Lung (tissue), 12 donors: Measurements from ENCODE around the gene SYNGR3. TPM values are rescaled to one million over a fixed set of nuclear protein-coding genes. Genes with fewer than 3 reads are reported as not detected.

ENCODE experiments used
- ATAC-seq: fragments of 200-7000 bp; cut with Tn5 transposase; one replicate; pipeline ENCODE4 v1.9.1; 2020; ENCODE audit warnings: moderate number of reproducible peaks; ENCODE audit not compliant: insufficient read depth, low FRiP score
- DNase-seq, 3 donors: peaks; one replicate each; pipeline ENCODE4 v3.0.0-alpha.2; 2013 to 2017
- H3K27ac ChIP-seq, 2 donors: one replicate each; pipeline ENCODE4 v1.5.1; 2013; ENCODE audit warnings: mild to moderate bottlenecking in 2 of 2, moderate library complexity in 2 of 2, control low read depth in 1 of 2, inconsistent platforms in 1 of 2, low read depth in 1 of 2, low read length in 1 of 2
- H3K27me3 ChIP-seq, 3 donors: one replicate each; pipeline ENCODE4 v1.5.1; 2013; ENCODE audit warnings: low read length in 2 of 3; ENCODE audit not compliant: control insufficient read depth in 3 of 3, insufficient read depth in 3 of 3
- H3K36me3 ChIP-seq, 4 donors: one replicate each; pipeline ENCODE4 v1.5.1; 2013; ENCODE audit warnings: low read length in 4 of 4, mild to moderate bottlenecking in 1 of 4, moderate library complexity in 1 of 4; ENCODE audit not compliant: control insufficient read depth in 4 of 4, insufficient read depth in 4 of 4
- H3K4me1 ChIP-seq, 5 donors: one replicate each; pipeline ENCODE4 v1.5.1; 2013; ENCODE audit warnings: low read length in 5 of 5, mild to moderate bottlenecking in 2 of 5, moderate library complexity in 1 of 5; ENCODE audit not compliant: control insufficient read depth in 5 of 5, insufficient read depth in 5 of 5
- H3K4me3 ChIP-seq: one replicate; pipeline ENCODE4 v1.5.1; 2013; ENCODE audit warnings: mild to moderate bottlenecking, control low read depth, moderate library complexity
- H3K9ac ChIP-seq, 2 donors: one replicate each; pipeline ENCODE4 v1.5.1; 2013; ENCODE audit warnings: low read length in 2 of 2, control low read depth in 1 of 2; ENCODE audit not compliant: insufficient read depth in 1 of 2
- H3K9me3 ChIP-seq, 4 donors: one replicate each; pipeline ENCODE4 v1.5.1; 2013; ENCODE audit warnings: low read length in 3 of 4, mild to moderate bottlenecking in 1 of 4, moderate library complexity in 1 of 4; ENCODE audit not compliant: control insufficient read depth in 4 of 4, insufficient read depth in 3 of 4
- WGBS, 2 donors: extraction: QIAGEN DNeasy Blood & Tissue Kit; methylation state at CpG; one replicate each; pipeline ENCODE4 v1.1.7; 2013; 5-methylcytosine and 5-hydroxymethylcytosine counted together
- polyA plus RNA-seq, 2 donors: library from polyadenylated mRNA; stranded (reverse); fragments of 200-250 nt; gene quantifications; one replicate each; pipeline ENCODE4 v1.2.1, GENCODE V29; 2013
- total RNA-seq, 2 donors: library from RNA; depleted of rRNA in 1 of 2; stranded (reverse); fragments of >200 nt in 1 of 2; gene quantifications; one replicate each; pipeline ENCODE4 v1.2.1, GENCODE V29; 2014 to 2021
- TF ChIP-seq, protein P1 (sequence below): IDR thresholded peaks from 2 replicates; pipeline ENCODE4 v1.5.1; 2012; ENCODE audit warnings: mild to moderate bottlenecking; ENCODE audit errors: control extremely low read depth, extremely low read depth
- donor health status: control.
- donor health status: control.
- donor health status: Bipolar disorder and iron deficiency.
- donor health status: healthy.
- donor health status: DM: yes; HTN: yes; CAD: no.

Gene SYNGR3
- total and polyA plus RNA-seq, 4 donors, result 0.10 to 0.69 (median 0.43) TPM

DNA sequence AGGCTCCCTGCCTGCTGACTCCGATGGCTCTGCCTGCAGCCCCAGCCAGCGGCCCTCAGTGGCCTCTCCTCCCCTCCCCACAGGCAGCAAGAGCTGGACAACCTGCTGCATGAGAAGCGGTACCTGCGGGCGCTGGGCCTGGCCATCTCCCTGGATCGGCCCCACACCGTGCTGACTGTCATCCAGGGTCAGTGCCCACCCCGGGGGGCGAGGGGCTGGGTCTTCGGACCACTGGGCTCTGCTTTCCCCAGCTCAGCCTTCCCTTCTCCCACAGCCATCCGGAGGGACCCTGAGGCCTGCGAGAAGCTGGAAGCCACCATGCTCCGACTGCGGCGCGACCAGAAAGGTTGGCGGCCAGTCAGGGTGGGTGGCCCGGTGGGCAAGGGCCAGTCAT is 11.9 kb upstream of the SYNGR3 start:
- Histone ChIP-seq H3K27ac (no peak overlapping the region), H3K36me3 (peaks cover 0 to 47% (median 20%) of the 10 kb centered on the region in 4 donors), H3K27me3 (peaks cover 0 to 42% (median 29%) of the 10 kb centered on the region in 3 donors), H3K9ac (no peak overlapping the region), H3K4me3 (no peak overlapping the region), H3K9me3 (peaks cover 0 to 24% (median 0%) of the 10 kb centered on the region in 4 donors), H3K4me1 (peaks cover 0 to 6% (median under 1%) of the 10 kb centered on the region in 5 donors)
- ATAC-seq (no peak), DNase-seq (no peak)
- WGBS, 2 donors, result 97 to 98% methylated on average over 17 to 18 of the region's 18 CpGs
- TF ChIP-seq, protein P1, sequence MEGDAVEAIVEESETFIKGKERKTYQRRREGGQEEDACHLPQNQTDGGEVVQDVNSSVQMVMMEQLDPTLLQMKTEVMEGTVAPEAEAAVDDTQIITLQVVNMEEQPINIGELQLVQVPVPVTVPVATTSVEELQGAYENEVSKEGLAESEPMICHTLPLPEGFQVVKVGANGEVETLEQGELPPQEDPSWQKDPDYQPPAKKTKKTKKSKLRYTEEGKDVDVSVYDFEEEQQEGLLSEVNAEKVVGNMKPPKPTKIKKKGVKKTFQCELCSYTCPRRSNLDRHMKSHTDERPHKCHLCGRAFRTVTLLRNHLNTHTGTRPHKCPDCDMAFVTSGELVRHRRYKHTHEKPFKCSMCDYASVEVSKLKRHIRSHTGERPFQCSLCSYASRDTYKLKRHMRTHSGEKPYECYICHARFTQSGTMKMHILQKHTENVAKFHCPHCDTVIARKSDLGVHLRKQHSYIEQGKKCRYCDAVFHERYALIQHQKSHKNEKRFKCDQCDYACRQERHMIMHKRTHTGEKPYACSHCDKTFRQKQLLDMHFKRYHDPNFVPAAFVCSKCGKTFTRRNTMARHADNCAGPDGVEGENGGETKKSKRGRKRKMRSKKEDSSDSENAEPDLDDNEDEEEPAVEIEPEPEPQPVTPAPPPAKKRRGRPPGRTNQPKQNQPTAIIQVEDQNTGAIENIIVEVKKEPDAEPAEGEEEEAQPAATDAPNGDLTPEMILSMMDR, result no peak

DNA sequence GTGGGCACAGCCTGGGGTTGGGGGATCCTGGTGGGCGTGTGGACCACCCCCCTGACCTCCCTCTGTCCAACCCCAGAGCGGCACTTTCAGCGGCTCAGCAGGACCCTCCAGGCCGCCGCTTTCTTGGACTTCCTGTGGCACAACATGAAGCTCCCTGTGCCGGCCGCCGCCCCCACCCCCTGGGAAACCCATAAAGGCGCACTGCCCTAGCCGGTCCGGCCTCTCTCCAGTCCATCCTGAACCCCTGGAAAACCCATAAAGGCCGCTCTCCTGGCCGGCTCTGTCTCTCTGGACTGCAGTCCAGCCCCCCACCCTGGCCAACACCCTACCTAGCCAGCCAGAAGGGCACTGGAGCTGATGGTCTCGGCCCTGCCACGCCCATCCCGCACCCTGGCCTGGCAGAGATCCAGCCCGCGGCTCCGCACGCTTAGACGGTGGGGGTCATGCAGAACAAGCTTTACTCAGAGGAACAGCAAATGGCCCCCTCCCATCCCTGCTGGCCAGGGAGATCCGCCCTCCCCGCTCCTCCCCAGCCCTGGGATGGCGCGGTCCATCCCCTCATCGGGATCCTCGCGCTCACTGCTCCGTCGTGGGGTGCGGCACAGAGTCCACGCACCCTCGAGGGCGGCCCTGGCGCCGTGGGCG is 11.2 kb upstream of the SYNGR3 start:
- Histone ChIP-seq H3K36me3 (peaks cover 0 to 47% (median 20%) of the 10 kb centered on the region in 4 donors), H3K4me3 (peak overlapping the region; percentile 19), H3K9ac (no peak overlapping the region), H3K9me3 (peaks cover 0 to 24% (median 0%) of the 10 kb centered on the region in 4 donors), H3K27ac (no peak overlapping the region), H3K27me3 (peaks cover 0 to 46% (median 33%) of the 10 kb centered on the region in 3 donors), H3K4me1 (peaks cover 0 to 5% (median 0%) of the 10 kb centered on the region in 5 donors)
- TF ChIP-seq, protein P1, result no peak
- no peak for DNase-seq
- 77% methylated on average over 36 to 37 of the region's 37 CpGs for WGBS, 2 donors
- ATAC-seq, result no peak

DNA sequence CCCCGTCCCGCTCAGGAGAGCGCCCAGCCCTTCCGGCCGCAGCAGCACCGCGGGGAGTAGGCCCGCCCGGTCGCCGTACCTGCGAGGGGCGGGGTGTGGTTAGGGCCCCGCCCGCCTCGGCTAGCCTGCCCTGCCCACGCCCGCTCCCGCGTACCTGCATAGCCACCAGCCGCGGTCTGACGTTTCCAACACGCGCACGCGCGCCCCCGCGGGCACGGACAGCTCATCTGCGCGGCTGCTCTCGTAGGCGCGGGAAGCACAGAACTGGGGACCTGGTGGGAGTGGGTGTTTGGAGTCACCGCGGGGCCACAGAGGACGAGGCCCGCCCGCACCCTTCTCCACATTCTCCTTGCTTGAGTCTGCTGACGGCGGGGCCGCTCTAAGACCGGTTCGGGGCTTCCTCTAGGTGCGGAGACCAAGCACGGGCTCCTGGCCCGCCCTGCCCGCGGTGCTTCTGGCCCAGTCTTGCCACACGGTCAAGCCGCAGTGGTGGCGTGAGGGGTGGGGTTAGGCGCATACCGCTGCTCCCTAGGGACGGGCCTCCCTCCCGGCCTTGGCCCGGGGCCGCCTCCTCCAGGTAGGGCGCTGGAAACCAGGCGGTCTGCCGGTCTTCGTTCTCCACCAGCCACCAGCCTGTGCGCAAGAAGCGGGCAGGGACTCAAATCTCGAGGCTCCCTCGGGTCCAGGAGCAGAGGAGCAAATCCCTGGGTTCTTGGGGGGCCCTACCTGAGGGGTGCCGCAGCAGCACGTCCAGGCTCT is 10.3 kb upstream of the SYNGR3 start:
- Histone ChIP-seq H3K9me3 (peaks cover 0 to 24% (median 0%) of the 10 kb centered on the region in 4 donors), H3K4me3 (no peak overlapping the region), H3K9ac (no peak overlapping the region), H3K27ac (peak overlapping the region in 1 of 2 donors; percentile 79), H3K36me3 (peaks cover 0 to 41% (median 19%) of the 10 kb centered on the region in 4 donors), H3K4me1 (peaks cover 0 to 6% (median 0%) of the 10 kb centered on the region in 5 donors), H3K27me3 (peaks cover 0 to 46% (median 33%) of the 10 kb centered on the region in 3 donors)
- WGBS, 2 donors, result 17 to 34% methylated on average over 60 to 70 of the region's 70 CpGs
- DNase-seq (no peak), ATAC-seq (peak; percentile 53)
- TF ChIP-seq, protein P1, result no peak
